Panc1 (cell line): Measurements from ENCODE around the gene NAGLU. TPM values are rescaled to one million over a fixed set of nuclear protein-coding genes. Genes with fewer than 3 reads are reported as not detected.

ENCODE experiments used
- ATAC-seq: fragments of 200-7000 bp; cut with Tn5 transposase; 2 replicates; pipeline ENCODE4 v1.9.1; 2020; ENCODE audit warnings: mild to moderate bottlenecking, moderate library complexity
- BruUV-seq: library from RNA; stranded (reverse); fragments of 400-500 nt; replicated peaks from 2 replicates; lab custom pipeline; 2021; lab: Mats Ljungman, UMichigan
- CTCF ChIA-PET: fragments of 300-600 bp; sonication (Branson Sonifier 250); formaldehyde crosslinking; loops from one replicate; lab custom pipeline; 2022; ENCODE audit warnings: antibody characterized with exemption; lab: Charles Lee
- POLR2A ChIA-PET: fragments of 300-600 bp; sonication (Branson Sonifier 250); formaldehyde crosslinking; loops from one replicate; lab custom pipeline; 2022; ENCODE audit warnings: antibody characterized with exemption; lab: Charles Lee
- DNase-seq: peaks from one replicate; pipeline ENCODE4 v3.0.0-alpha.2; 2010; ENCODE audit warnings: low read depth, low spot score
- H3K27ac ChIP-seq: 2 replicates; pipeline ENCODE4 v1.5.1; 2011; ENCODE audit warnings: mild to moderate bottlenecking, low read length, inconsistent platforms
- H3K27me3 ChIP-seq: fragments of 200-500 bp; sonication (Bioruptor generic); 2 replicates; pipeline ENCODE4 v1.6.0; 2014; ENCODE audit warnings: low read length, inconsistent platforms; ENCODE audit not compliant: control insufficient read depth, insufficient read depth
- H3K36me3 ChIP-seq: fragments of 200-500 bp; sonication (Bioruptor generic); 2 replicates; pipeline ENCODE4 v1.5.1; 2014; ENCODE audit warnings: inconsistent platforms, mild to moderate bottlenecking, low read length, moderate library complexity; ENCODE audit not compliant: control insufficient read depth, insufficient read depth
- H3K4me1 ChIP-seq: 2 replicates; pipeline ENCODE4 v1.5.1; 2011; ENCODE audit warnings: inconsistent platforms, mild to moderate bottlenecking, low read length, moderate library complexity; ENCODE audit not compliant: control insufficient read depth, insufficient read depth
- H3K4me3 ChIP-seq, 2 experiments: 2 replicates each; pipeline ENCODE4 v1.5.1; 2011 to 2012; ENCODE audit warnings: low read depth in 2 of 2, low read length in 2 of 2, mild to moderate bottlenecking in 2 of 2, inconsistent platforms in 1 of 2, moderate library complexity in 1 of 2
- H3K9me3 ChIP-seq: fragments of 200-500 bp; sonication (Bioruptor generic); 2 replicates; pipeline ENCODE4 v1.5.1; 2014; ENCODE audit warnings: low read depth, mild to moderate bottlenecking, inconsistent platforms, low read length, moderate library complexity; ENCODE audit not compliant: control insufficient read depth, insufficient read depth
- POLR2AphosphoS5 ChIP-seq: IDR thresholded peaks from 2 replicates; pipeline ENCODE4 v1.6.1; 2012; ENCODE audit warnings: mild to moderate bottlenecking, low read depth, low read length, moderate library complexity
- SIN3A ChIP-seq: IDR thresholded peaks from 2 replicates; pipeline ENCODE4 v1.6.1; 2012; ENCODE audit warnings: low read depth, mild to moderate bottlenecking, low read length, moderate library complexity, borderline replicate concordance; ENCODE audit not compliant: insufficient read depth
- TCF7L2 ChIP-seq: IDR thresholded peaks from 2 replicates; pipeline ENCODE4 v1.6.1; 2011; ENCODE audit warnings: mild to moderate bottlenecking, low read depth, low read length, inconsistent platforms
- in situ Hi-C: cut with HindIII; loops from 2 replicates; pipeline ENCODE4 v1.10.0; 2016; ENCODE audit warnings: low sequenced_read_pairs, low pct_unique_long_range_greater_than_20kb
- intact Hi-C: fragments of 100-400 bp; cut with micrococcal nuclease; formaldehyde crosslinking; loops from one replicate; pipeline ENCODE4 v1.10.0; 2022; ENCODE audit not compliant: unreplicated experiment
- total RNA-seq: library from RNA; stranded (reverse); gene quantifications from one replicate; pipeline ENCODE4 v1.2.1, GENCODE V29; 2021; ENCODE audit not compliant: unreplicated experiment
- TF ChIP-seq, protein P1 (sequence below): fragments of 450-650 bp; IDR thresholded peaks from 2 replicates; pipeline ENCODE4 v1.5.1; 2017; ENCODE audit warnings: mild to moderate bottlenecking
- TF ChIP-seq, protein P2 (sequence below), 2 experiments: IDR thresholded peaks; 2 replicates each; pipeline ENCODE4 v1.6.1; 2011 to 2012; ENCODE audit warnings: low read depth in 2 of 2, control low read depth in 1 of 2, low read length in 1 of 2, mild to moderate bottlenecking in 1 of 2, moderate library complexity in 1 of 2; ENCODE audit not compliant: insufficient read depth in 1 of 2

NAGLU gene
- total RNA-seq, 1 experiment from 2014 or later: 33.5 TPM

DNA sequence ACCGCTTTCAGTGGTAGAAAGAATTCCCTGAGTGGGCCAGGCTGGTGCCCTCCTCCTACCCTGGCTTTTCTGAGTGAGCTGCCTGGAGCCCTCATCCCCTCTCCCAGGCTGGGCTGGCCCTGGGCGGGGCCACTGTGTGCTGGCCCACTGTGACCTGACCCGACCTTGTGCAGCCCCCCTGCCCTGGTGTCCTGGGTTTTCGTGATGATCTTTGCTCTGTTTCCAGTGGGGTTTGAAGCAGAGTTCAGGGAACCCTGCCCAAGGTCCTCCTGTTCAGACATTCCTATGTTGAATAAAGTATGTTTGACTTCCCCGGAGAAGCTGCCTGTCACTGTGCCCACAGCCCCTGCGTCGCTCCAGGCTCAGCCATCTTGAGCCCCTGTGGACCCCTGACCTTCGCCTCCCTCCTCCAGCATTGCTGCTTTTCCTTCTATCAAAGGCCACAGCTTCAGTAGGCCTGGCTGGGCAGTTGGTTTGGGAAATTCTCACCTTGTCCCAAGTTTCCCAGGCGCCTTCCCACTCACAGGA is 13.7 kb upstream of the NAGLU start:
- intact Hi-C loops: loop anchor here (10.0 kb wide), 2 partner anchors 98 to 208 kb away; partner anchors contain the start of gene CAVIN1
- no peak for ATAC-seq

DNA sequence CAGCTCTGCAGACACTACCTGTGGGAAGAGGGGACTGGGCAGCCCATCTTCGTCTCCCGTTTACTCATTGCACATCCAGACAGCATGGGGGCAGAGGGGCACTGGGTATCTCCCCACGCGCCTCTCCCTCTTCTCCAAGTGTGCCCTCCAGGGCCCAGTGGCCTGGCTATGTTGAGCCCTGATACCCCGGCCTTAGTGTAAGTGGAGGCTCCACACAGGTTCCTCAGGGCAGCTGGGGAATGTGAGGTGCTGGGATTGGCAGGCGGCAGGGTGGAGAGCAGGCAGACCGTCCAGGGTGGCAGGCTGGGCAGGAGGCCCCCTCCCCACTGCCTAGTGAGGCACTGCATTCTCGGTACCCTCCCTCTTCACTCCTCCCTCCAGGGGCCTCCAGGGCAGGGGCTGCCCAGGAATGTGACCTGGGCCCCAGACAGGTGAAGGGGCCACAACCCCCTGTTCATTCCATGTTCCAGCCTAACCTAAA is 13.2 kb upstream of the NAGLU start:
- DNase-seq (no peak), ATAC-seq (no peak)
- no peak overlapping the region for H3K4me3 ChIP-seq
- H3K27me3 ChIP-seq: no peaks in the 10 kb centered on the region
- H3K36me3 ChIP-seq: no peaks in the 10 kb centered on the region
- TF ChIP-seq TCF7L2 (no peak), SIN3A (no peak), POLR2AphosphoS5 (no peak; the same call in 1 of the 2 replicates)
- TF ChIP-seq, protein P1, sequence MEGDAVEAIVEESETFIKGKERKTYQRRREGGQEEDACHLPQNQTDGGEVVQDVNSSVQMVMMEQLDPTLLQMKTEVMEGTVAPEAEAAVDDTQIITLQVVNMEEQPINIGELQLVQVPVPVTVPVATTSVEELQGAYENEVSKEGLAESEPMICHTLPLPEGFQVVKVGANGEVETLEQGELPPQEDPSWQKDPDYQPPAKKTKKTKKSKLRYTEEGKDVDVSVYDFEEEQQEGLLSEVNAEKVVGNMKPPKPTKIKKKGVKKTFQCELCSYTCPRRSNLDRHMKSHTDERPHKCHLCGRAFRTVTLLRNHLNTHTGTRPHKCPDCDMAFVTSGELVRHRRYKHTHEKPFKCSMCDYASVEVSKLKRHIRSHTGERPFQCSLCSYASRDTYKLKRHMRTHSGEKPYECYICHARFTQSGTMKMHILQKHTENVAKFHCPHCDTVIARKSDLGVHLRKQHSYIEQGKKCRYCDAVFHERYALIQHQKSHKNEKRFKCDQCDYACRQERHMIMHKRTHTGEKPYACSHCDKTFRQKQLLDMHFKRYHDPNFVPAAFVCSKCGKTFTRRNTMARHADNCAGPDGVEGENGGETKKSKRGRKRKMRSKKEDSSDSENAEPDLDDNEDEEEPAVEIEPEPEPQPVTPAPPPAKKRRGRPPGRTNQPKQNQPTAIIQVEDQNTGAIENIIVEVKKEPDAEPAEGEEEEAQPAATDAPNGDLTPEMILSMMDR: no peak
- TF ChIP-seq, protein P2, sequence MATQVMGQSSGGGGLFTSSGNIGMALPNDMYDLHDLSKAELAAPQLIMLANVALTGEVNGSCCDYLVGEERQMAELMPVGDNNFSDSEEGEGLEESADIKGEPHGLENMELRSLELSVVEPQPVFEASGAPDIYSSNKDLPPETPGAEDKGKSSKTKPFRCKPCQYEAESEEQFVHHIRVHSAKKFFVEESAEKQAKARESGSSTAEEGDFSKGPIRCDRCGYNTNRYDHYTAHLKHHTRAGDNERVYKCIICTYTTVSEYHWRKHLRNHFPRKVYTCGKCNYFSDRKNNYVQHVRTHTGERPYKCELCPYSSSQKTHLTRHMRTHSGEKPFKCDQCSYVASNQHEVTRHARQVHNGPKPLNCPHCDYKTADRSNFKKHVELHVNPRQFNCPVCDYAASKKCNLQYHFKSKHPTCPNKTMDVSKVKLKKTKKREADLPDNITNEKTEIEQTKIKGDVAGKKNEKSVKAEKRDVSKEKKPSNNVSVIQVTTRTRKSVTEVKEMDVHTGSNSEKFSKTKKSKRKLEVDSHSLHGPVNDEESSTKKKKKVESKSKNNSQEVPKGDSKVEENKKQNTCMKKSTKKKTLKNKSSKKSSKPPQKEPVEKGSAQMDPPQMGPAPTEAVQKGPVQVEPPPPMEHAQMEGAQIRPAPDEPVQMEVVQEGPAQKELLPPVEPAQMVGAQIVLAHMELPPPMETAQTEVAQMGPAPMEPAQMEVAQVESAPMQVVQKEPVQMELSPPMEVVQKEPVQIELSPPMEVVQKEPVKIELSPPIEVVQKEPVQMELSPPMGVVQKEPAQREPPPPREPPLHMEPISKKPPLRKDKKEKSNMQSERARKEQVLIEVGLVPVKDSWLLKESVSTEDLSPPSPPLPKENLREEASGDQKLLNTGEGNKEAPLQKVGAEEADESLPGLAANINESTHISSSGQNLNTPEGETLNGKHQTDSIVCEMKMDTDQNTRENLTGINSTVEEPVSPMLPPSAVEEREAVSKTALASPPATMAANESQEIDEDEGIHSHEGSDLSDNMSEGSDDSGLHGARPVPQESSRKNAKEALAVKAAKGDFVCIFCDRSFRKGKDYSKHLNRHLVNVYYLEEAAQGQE (IDR thresholded peaks at IDR 0.05; ENCODE audit: insufficient read depth in 1 of 2, low read depth in 2 of 2, low read length in 1 of 2): no peak
- intact Hi-C loops (loop anchor here (10.0 kb wide), 2 partner anchors 98 to 208 kb away; partner anchors contain the start of gene CAVIN1), in situ Hi-C loops (no loop called here)
- no TSS peak for BruUV-seq
- no peaks in the 10 kb centered on the region for H3K9me3 ChIP-seq
- POLR2A ChIA-PET: no interaction called here
- CTCF ChIA-PET: no interaction called here
- peak overlapping the region; percentile 97 for H3K27ac ChIP-seq
- peaks cover 54% of the 10 kb centered on the region for H3K4me1 ChIP-seq

More for the DNA sequence above, 13.7 kb upstream of the NAGLU start:
- TF ChIP-seq, protein P2 (IDR thresholded peaks at IDR 0.05; ENCODE audit: insufficient read depth in 1 of 2, low read depth in 2 of 2, low read length in 1 of 2): no peak
- in situ Hi-C loops: no loop called here
- Histone ChIP-seq H3K9me3 (no peaks in the 10 kb centered on the region), H3K4me1 (peaks cover 59% of the 10 kb centered on the region), H3K27me3 (no peaks in the 10 kb centered on the region), H3K36me3 (no peaks in the 10 kb centered on the region), H3K27ac (peak overlapping the region; percentile 97), H3K4me3 (no peak overlapping the region)
- ChIA-PET POLR2A (no interaction called here), CTCF (no interaction called here)
- DNase-seq: no peak
- BruUV-seq: no TSS peak
